HG02610 (cell line): ENCODE measurements around the gene PRRG4.
"Not testable (repeated sequence)": the region's sequence is repeated elsewhere in the genome, so short reads cannot be mapped to it uniquely, and the experiment has no call there.

Source experiments
- ATAC-seq: cut with Tn5 transposase; IDR thresholded peaks from one replicate; pipeline ENCODE4 v1.9.1; 2021; ENCODE audit warnings: mild to moderate bottlenecking, moderate library complexity; ENCODE audit not compliant: unreplicated experiment

Gene PRRG4

GRCh38 chr11:32830413-32830738 lies 649 bp downstream of the PRRG4 start:
- peak; percentile 18 for ATAC-seq

GRCh38 chr11:32830796-32831195 lies 1.1 kb downstream of the PRRG4 start:
- ATAC-seq: no peak

- ATAC-seq: no peak
These were observed 1.5 kb downstream of the PRRG4 start for GRCh38 chr11:32831221-32831620.

- no peak for ATAC-seq
These were observed 4.2 kb downstream of the PRRG4 start for GRCh38 chr11:32833921-32834320.

- ATAC-seq: no peak
These were observed 7.2 kb downstream of the PRRG4 start for GRCh38 chr11:32836946-32837345.

- no peak for ATAC-seq
These were observed 9.0 kb downstream of the PRRG4 start for GRCh38 chr11:32838505-32839274.

GRCh38 chr11:32839308-32839707 lies 9.6 kb downstream of the PRRG4 start:
- no peak for ATAC-seq

GRCh38 chr11:32840587-32840986 lies 10.9 kb downstream of the PRRG4 start:
- ATAC-seq: no peak

- ATAC-seq: no peak
These were observed 13.8 kb downstream of the PRRG4 start for GRCh38 chr11:32843544-32843943.

GRCh38 chr11:32847511-32847910 lies 17.8 kb downstream of the PRRG4 start:
- ATAC-seq: no peak

- ATAC-seq: no peak
These were observed 20.0 kb downstream of the PRRG4 start for GRCh38 chr11:32849761-32850160.

- ATAC-seq: no peak
These were observed 21.5 kb downstream of the PRRG4 start for GRCh38 chr11:32851251-32851650.

GRCh38 chr11:32852207-32852606 lies 22.5 kb downstream of the PRRG4 start:
- no peak for ATAC-seq

- no peak for ATAC-seq
These were observed 25.9 kb downstream of the PRRG4 start for GRCh38 chr11:32855601-32856000.

GRCh38 chr11:32858731-32859130 lies 29.0 kb downstream of the PRRG4 start:
- ATAC-seq: no peak

- no peak for ATAC-seq
These were observed 32.3 kb downstream of the PRRG4 start for GRCh38 chr11:32861850-32862577.

GRCh38 chr11:32864555-32864954 lies 34.8 kb downstream of the PRRG4 start:
- no peak for ATAC-seq

GRCh38 chr11:32868752-32869151 lies 39.0 kb downstream of the PRRG4 start:
- ATAC-seq: not testable (repeated sequence)

GRCh38 chr11:32870676-32871075 lies 40.9 kb downstream of the PRRG4 start:
- ATAC-seq: no peak

- no peak for ATAC-seq
These were observed 44.4 kb downstream of the PRRG4 start for GRCh38 chr11:32874132-32874531.

- no peak for ATAC-seq
These were observed 51.6 kb downstream of the PRRG4 start for GRCh38 chr11:32881286-32881685.

- no peak for ATAC-seq
These were observed 53.7 kb downstream of the PRRG4 start for GRCh38 chr11:32883421-32883820.
